Prostate gland (tissue), 2 donors: Measurements from ENCODE around the gene EPHB4.

Experiments
- POLR2AphosphoS5 ChIP-seq: sonication (generic); formaldehyde crosslinking; IDR thresholded peaks from one replicate; pipeline ENCODE4 v1.6.1; 2017; ENCODE audit warnings: antibody characterized with exemption
- TF ChIP-seq, protein P1 (sequence below), 4 experiments: fragments of 200-600 bp in 2 of 4; fragments of 450-650 bp in 2 of 4; sonication (generic) in 2 of 4; IDR thresholded peaks; 1 replicate in 3 of 4; 2 replicates in 1 of 4; pipeline ENCODE4 v1.5.1; 2016 to 2019; ENCODE audit warnings: antibody characterized with exemption in 4 of 4, mild to moderate bottlenecking in 2 of 4, moderate library complexity in 2 of 4

DNA sequence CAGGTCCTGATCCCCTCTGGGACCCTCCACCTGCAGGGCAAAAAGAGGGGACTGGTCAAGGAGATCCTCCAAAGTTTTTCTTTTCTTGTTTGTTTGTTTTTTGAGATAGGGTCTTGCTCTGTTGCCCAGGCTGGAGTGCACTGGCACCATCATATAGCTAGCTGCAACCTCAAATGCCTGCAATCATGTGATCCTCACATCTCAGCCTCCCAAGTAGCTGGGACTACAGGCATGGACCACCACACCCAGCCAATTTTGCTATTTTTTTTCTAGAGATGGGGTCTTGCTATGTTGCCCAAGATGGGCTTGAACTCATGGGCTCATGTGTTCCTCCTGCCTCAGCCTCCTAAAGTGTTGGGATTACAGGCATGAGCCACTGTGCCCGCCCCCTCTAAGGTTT, 41.0 kb downstream of the EPHB4 start:
- TF ChIP-seq, protein P1, sequence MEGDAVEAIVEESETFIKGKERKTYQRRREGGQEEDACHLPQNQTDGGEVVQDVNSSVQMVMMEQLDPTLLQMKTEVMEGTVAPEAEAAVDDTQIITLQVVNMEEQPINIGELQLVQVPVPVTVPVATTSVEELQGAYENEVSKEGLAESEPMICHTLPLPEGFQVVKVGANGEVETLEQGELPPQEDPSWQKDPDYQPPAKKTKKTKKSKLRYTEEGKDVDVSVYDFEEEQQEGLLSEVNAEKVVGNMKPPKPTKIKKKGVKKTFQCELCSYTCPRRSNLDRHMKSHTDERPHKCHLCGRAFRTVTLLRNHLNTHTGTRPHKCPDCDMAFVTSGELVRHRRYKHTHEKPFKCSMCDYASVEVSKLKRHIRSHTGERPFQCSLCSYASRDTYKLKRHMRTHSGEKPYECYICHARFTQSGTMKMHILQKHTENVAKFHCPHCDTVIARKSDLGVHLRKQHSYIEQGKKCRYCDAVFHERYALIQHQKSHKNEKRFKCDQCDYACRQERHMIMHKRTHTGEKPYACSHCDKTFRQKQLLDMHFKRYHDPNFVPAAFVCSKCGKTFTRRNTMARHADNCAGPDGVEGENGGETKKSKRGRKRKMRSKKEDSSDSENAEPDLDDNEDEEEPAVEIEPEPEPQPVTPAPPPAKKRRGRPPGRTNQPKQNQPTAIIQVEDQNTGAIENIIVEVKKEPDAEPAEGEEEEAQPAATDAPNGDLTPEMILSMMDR (IDR thresholded peaks at IDR 0.05): no peak
- TF ChIP-seq POLR2AphosphoS5: no peak
